GM12864 (cell line): Measurements from ENCODE around the gene TGM1.

Experiments used
- DNase-seq: peaks from one replicate; pipeline ENCODE4 v3.0.0-alpha.2; 2011; ENCODE audit warnings: low read depth
- H3K4me3 ChIP-seq: 2 replicates; pipeline ENCODE4 v1.5.1; 2011; ENCODE audit warnings: mild to moderate bottlenecking, low read depth, low read length, control low read depth
- TF ChIP-seq, protein P1 (sequence below): IDR thresholded peaks from 2 replicates; pipeline ENCODE4 v1.5.1; 2011; ENCODE audit warnings: low read depth, mild to moderate bottlenecking, moderate library complexity, low read length, control low read depth, inconsistent platforms; ENCODE audit errors: missing control alignments

TGM1 gene

DNA sequence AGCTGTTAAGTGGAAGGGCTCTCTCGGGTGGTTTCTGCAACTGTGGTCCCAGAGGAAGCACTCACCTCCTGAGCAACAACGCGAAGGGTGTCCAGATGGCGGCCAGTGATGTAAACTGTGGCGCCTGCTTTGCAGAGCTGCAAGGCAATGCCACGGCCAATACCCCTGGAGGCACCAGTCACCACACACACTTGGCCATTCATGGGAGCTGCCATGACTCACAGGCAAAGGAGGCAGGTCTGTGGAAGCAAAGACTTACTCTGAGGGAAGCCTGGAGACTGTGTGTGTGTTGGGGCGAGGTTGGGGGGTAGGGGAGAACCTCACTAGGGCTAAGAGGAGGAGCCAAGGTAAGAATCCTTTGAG lies 35.9 kb upstream of the TGM1 start:
- H3K4me3 ChIP-seq, result peak overlapping the region; percentile 74
- TF ChIP-seq, protein P1, sequence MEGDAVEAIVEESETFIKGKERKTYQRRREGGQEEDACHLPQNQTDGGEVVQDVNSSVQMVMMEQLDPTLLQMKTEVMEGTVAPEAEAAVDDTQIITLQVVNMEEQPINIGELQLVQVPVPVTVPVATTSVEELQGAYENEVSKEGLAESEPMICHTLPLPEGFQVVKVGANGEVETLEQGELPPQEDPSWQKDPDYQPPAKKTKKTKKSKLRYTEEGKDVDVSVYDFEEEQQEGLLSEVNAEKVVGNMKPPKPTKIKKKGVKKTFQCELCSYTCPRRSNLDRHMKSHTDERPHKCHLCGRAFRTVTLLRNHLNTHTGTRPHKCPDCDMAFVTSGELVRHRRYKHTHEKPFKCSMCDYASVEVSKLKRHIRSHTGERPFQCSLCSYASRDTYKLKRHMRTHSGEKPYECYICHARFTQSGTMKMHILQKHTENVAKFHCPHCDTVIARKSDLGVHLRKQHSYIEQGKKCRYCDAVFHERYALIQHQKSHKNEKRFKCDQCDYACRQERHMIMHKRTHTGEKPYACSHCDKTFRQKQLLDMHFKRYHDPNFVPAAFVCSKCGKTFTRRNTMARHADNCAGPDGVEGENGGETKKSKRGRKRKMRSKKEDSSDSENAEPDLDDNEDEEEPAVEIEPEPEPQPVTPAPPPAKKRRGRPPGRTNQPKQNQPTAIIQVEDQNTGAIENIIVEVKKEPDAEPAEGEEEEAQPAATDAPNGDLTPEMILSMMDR, result no peak
- DNase-seq, result no peak

DNA sequence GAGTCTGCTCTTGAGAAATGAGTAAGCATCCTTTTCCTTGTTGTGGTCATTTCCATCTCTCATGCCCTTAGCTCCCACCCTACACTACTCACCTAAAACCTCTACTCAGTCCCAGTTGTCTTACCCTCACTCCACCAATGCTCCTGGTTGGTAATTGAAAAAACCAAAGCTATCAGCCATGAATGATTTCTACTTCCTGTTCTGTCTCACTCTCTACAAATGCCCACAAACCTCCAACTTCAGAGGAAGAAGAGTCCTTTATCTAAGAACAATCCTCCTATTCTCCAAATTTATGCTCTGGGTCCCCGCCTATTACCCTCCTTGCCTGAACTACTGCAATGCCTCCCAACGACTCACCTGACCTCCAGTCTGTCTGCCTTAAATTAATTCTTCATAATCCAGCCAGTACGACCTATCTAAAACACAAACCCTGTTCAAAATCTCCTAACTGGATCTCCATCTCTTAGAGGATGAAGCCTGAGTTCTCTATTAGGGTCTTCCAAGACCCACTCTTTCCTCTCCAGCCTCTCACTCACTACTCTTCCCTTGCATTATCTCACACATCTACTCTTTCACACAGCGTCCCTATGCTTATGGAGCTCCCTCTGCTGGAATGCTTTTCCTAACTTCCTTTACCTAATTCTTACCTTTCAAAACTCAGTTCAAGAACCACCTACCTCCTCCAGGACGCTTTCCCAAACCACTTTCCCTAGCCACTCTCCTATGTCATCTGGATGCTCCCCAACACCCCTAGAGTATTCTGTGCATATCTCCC lies 34.4 kb upstream of the TGM1 start:
- TF ChIP-seq, protein P1, result peak; percentile 29
- H3K4me3 ChIP-seq, result no peak overlapping the region
- no peak for DNase-seq

DNA sequence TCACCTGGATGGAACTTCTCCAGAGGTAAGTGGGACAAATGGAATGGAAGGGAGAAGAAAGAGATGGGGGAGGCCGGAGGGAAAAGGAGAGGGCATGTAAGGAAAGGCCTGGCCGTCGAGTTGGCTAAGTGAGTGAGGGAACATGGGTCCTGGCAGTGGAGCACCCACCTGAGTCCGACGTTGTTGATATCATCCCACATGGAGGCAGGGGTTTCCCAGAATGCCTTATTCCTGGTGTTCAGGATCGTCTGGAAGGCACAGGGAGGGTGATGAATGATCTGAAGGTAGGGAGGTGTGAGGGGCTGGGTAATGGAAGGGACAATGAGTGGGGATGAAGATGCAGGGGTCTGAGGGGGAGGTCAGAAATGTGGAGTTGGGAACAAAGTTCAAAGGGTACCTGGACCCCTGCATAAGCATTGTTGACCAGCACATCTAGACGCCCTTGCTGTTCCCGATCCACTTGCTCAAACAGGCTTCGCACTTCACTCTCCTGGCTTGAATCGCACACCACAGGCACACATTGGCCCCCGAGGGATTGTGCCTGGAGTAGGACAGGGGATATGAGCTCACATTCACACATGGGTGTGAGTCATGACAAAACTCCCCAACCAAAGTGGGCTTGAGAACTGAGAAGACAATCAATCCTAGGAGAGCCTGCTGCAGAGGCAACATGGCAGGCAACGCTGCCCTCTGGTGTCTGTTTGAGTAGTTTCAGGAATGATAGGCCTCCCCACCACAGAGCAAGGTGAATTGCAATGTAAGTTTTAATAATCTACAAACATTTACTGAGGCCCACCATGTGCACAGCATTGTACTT lies 33.6 kb upstream of the TGM1 start:
- no peak overlapping the region for H3K4me3 ChIP-seq
- peak; percentile 67 for DNase-seq
- TF ChIP-seq, protein P1, result peak; percentile 77

DNA sequence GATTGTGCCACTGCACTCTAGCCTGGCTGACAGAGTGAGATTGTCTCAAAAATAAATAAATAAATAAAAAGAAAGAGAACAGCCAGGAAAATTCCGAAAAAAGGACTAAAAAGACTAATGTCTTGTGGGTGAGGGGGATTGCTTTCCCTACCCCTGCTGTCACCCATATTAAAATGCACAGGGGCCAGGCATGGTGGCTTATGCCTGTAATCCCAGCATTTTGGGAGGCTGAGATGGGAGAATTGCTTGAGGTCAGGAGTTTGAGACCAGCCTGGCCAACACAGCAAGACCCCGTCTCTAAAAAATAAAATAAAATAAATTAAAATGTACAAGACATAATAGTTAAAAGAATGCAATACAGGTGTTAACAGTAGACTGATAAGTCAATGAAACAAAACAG lies 30.5 kb upstream of the TGM1 start:
- TF ChIP-seq, protein P1, result no peak
- no peak for DNase-seq
- no peak overlapping the region for H3K4me3 ChIP-seq

DNA sequence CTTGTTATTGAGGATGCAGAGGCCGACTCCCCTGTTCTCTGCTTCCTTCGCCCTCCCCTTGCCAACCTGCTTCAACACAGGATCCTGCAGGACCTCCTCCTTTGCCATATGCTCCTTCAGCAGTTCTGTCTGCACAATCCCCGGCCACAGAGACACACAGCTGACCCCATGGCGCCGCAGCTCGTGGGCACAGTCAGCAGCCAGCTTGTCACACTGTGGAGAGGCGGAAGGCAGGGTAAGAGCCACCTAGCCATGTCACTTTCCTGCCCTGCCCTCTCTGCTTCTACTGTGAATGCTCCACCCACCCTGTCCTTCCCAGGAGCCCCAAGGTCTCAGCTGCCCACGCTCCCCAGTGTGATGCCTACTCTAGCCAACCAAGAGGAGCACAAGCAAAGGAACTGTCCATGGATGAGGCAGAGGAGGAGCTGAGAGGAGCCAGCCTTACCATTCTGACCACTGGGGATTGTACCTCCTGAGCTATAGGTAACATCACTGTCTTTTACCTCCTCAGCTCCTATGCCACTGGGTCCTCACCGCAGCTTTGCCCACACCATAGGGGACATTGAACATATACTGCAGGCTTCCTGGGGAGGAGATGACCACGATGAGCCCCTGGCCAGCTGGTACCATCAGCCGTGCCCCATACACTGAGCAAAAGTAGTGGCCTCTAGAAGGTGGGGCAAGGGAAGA lies 29.3 kb upstream of the TGM1 start:
- no peak for DNase-seq
- H3K4me3 ChIP-seq, result no peak overlapping the region
- TF ChIP-seq, protein P1, result no peak

DNA sequence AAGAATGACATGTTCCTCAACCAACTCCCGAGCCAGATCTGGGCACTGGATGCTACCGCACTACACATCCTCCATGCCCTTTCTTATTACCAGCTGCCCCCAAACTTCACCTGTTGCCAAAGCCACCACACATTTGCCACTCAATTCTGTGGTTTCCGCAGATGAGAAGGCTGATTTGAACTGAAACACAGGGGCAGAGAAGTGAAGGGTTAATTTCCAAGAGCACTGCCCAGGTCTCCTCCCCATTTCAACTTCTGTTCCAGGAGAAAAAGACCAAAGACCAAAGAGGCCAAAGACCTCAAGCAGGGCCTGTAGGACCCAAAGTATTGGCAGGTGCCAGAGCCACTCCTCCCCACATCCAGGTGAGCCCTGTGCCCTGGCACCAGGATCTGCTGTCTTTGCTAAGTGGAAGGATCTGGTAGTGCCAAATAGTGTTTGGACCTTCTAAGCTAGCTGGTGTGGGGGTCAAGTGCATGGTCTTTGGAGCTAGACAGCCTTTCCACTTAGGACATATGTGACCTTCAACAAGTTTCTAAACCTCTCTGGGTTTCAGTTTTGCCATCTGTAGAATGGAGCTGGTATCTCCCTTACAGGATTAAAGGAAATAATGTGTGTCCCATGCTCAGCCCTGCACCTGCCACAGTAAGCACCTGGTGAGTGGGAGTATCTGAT lies 28.6 kb upstream of the TGM1 start:
- no peak for DNase-seq
- TF ChIP-seq, protein P1, result no peak
- no peak overlapping the region for H3K4me3 ChIP-seq
